ENCODE data around the gene WWOX. TPM values are rescaled to one million over a fixed set of nuclear protein-coding genes. Genes with fewer than 3 reads are reported as not detected.

The WWOX gene
- polyA plus RNA-seq, 4 donors = 4.9 to 15.8 (median 7.0) TPM

DNA sequence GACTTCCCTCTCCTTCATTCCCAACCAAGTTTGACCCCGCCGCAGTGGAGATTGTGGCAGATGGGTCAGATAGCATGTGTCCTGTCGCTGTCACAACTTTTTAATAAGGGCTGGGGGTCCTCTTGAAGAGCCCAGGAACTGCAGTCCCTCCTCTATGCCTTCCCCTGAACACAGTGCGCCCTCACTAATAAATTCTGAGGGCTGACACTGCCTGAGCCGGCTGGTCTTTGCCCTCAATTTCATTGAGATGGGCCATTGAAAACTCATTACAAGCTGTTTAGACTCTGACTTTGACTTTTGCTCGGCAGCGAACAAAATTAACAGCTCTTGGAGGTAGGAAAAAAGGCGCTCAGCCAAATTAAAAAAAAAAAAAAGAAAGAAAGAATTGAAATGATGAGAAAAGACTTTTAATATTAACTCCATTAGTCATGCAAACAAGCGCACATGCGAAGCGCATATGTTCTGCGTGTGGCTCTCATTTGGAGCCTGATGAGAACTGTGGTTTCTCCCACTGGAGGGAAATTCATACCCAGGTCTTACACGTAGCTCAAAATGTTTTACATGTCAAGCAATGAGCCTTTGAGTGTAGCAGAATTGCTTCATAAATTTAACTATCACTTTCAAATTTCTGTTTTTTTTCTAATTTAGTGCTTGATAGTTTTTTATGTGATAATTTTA lies 704.7 kb downstream of the WWOX start:
- H3K36me3 ChIP-seq (ENCODE audit: control insufficient read depth in 3 of 3, insufficient read depth in 2 of 3, low read depth in 1 of 3, low read length in 3 of 3) = no peaks in the 10 kb centered on the region
- WGBS, 3 donors = 48 to 85% (median 83%) methylated on average over 13 of the region's 13 CpGs
- no peak overlapping the region for H3K4me3 ChIP-seq (ENCODE audit: low read depth in 1 of 3, low read length in 3 of 3)
- H3K27me3 ChIP-seq (ENCODE audit: control insufficient read depth in 3 of 3, insufficient read depth in 3 of 3, low read length in 3 of 3) = no peaks in the 10 kb centered on the region
- no peak overlapping the region for H3K27ac ChIP-seq (ENCODE audit: low read depth in 1 of 3, low read length in 2 of 3)
- FAIRE-seq (no peak), DNase-seq (peak; percentile 31 to 39)
- H3K9me3 ChIP-seq (ENCODE audit: control insufficient read depth in 2 of 2, insufficient read depth in 1 of 2, low read depth in 1 of 2, low read length in 1 of 2) = peaks cover 0 to 6% of the 10 kb centered on the region in 2 donors
- no peaks in the 10 kb centered on the region for H3K4me1 ChIP-seq (ENCODE audit: control insufficient read depth in 3 of 3, insufficient read depth in 2 of 3, low read depth in 1 of 3, low read length in 2 of 3)

DNA sequence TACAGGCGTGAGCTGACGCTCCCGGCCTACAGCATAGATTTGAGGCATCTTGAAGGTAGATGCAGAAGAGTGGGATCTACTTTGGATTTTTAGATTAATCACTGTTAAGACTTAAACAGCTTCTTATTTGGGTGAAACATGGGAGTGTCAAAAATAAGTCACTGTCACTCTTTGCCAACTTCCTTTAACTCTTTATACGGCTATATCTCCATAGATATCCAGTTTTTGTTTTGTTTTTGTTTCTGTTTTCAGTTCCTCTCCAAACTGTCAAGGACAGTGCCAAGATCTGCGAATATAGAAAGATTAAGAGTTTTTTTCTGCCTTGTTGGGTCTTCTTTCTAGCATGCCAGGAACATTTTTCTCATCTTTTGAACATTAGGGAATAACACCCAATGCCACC lies 706.1 kb downstream of the WWOX start:
- Histone ChIP-seq H3K36me3 (ENCODE audit: control insufficient read depth in 3 of 3, insufficient read depth in 2 of 3, low read depth in 1 of 3, low read length in 3 of 3) (no peaks in the 10 kb centered on the region), H3K4me1 (ENCODE audit: control insufficient read depth in 3 of 3, insufficient read depth in 2 of 3, low read depth in 1 of 3, low read length in 2 of 3) (no peaks in the 10 kb centered on the region), H3K27me3 (ENCODE audit: control insufficient read depth in 3 of 3, insufficient read depth in 3 of 3, low read length in 3 of 3) (no peaks in the 10 kb centered on the region), H3K27ac (ENCODE audit: low read depth in 1 of 3, low read length in 2 of 3) (no peak overlapping the region), H3K9me3 (ENCODE audit: control insufficient read depth in 2 of 2, insufficient read depth in 1 of 2, low read depth in 1 of 2, low read length in 1 of 2) (peaks cover 0 to 6% of the 10 kb centered on the region in 2 donors), H3K4me3 (ENCODE audit: low read depth in 1 of 3, low read length in 3 of 3) (no peak overlapping the region)
- no peak for DNase-seq
- FAIRE-seq = no peak
- 81 to 94% (median 91%) methylated on average over 5 of the region's 5 CpGs for WGBS, 3 donors

DNA sequence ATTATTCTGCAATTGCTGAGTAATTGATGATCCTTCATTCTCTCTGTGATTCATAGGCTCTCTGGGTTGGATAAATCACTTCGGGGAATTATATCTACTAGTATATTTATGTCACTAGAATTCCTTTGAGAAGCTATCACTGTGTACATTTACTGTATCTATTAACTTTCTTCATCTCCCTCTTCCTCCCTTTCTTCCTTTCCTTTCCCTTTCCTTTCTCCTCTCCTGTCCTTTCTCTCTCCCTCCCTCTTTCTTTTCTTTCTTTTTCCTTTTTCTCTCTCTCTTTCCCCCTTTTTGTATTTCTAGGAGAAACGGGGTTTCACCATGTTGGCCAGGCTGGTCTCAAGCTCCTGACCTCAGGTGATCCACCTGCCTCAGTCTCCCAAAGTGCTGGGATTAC lies 711.8 kb downstream of the WWOX start:
- no peak for FAIRE-seq
- Histone ChIP-seq H3K36me3 (ENCODE audit: control insufficient read depth in 3 of 3, insufficient read depth in 2 of 3, low read depth in 1 of 3, low read length in 3 of 3) (no peaks in the 10 kb centered on the region), H3K27me3 (ENCODE audit: control insufficient read depth in 3 of 3, insufficient read depth in 3 of 3, low read length in 3 of 3) (no peaks in the 10 kb centered on the region)

DNA sequence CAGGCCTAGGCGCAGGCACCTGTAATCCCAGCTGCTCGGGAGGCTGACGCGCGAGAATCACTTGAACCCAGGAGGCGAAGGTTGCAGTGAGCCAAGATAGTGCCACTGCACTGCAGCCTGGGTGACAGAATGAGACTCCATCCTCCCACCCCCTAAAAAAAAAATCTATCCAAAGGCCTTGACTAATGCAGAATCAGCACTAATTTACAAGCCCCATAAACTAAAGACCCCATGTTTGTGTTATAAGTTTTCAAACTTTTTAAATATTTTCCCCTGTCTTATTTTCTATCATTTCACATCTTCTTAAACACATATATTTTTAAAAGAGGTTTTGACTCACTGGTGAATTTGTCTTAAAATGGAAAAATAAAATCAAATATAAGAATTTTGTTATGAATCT lies 713.1 kb downstream of the WWOX start:
- DNase-seq (no peak), FAIRE-seq (no peak)
- no peaks in the 10 kb centered on the region for H3K36me3 ChIP-seq (ENCODE audit: control insufficient read depth in 3 of 3, insufficient read depth in 2 of 3, low read depth in 1 of 3, low read length in 3 of 3)
- WGBS, 3 donors = 94 to 97% (median 96%) methylated on average over 6 of the region's 6 CpGs
- H3K9me3 ChIP-seq (ENCODE audit: control insufficient read depth in 2 of 2, insufficient read depth in 1 of 2, low read depth in 1 of 2, low read length in 1 of 2) = no peaks in the 10 kb centered on the region
- no peak overlapping the region for H3K27ac ChIP-seq (ENCODE audit: low read depth in 1 of 3, low read length in 2 of 3)
- no peak overlapping the region for H3K4me3 ChIP-seq (ENCODE audit: low read depth in 1 of 3, low read length in 3 of 3)
- H3K27me3 ChIP-seq (ENCODE audit: control insufficient read depth in 3 of 3, insufficient read depth in 3 of 3, low read length in 3 of 3) = no peaks in the 10 kb centered on the region
- H3K4me1 ChIP-seq (ENCODE audit: control insufficient read depth in 3 of 3, insufficient read depth in 2 of 3, low read depth in 1 of 3, low read length in 2 of 3) = no peaks in the 10 kb centered on the region

More for the DNA sequence above, 711.8 kb downstream of the WWOX start:
- H3K27ac ChIP-seq (ENCODE audit: low read depth in 1 of 3, low read length in 2 of 3) = no peak overlapping the region
- no peaks in the 10 kb centered on the region for H3K4me1 ChIP-seq (ENCODE audit: control insufficient read depth in 3 of 3, insufficient read depth in 2 of 3, low read depth in 1 of 3, low read length in 2 of 3)
- no peak for DNase-seq
- 83 to 94% (median 93%) methylated on average over 2 of the region's 2 CpGs for WGBS, 3 donors
- H3K4me3 ChIP-seq (ENCODE audit: low read depth in 1 of 3, low read length in 3 of 3) = no peak overlapping the region
- peaks cover 0 to 5% of the 10 kb centered on the region in 2 donors for H3K9me3 ChIP-seq (ENCODE audit: control insufficient read depth in 2 of 2, insufficient read depth in 1 of 2, low read depth in 1 of 2, low read length in 1 of 2)

DNA sequence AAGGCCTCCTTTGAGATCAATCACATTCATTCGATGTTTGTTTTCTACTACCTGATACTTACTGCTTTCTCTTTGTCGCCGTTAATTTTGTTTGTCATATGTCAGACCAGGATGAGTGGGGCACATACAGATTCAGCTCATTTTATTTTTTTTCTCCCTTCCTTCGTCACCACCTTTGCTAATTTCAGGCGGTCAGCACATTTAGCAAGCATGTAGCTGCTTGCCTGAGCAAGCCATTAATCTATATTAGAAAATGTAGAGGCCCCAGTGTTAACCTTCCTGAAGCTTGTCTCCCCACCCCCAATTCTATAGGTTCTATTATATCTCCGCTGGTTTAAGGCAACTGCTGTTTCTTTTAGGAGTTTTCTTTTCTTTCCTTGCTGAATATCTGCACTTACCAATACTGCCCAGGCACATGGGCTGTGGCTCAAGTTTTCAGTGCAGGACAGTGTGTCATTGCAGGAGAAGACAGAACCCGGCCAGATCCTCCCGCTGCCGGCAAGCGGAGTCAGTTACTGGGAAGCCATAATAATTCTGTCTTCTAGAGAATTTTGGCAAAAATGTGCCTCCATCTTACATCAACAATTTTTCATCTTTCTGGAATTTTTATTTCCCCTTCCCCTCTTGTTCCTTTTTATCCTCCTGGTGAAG lies 714.3 kb downstream of the WWOX start:
- DNase-seq (no peak), FAIRE-seq (no peak)
- 87 to 91% (median 88%) methylated on average over 10 of the region's 10 CpGs for WGBS, 3 donors
- no peaks in the 10 kb centered on the region for H3K27me3 ChIP-seq (ENCODE audit: control insufficient read depth in 3 of 3, insufficient read depth in 3 of 3, low read length in 3 of 3)
- no peaks in the 10 kb centered on the region for H3K36me3 ChIP-seq (ENCODE audit: control insufficient read depth in 3 of 3, insufficient read depth in 2 of 3, low read depth in 1 of 3, low read length in 3 of 3)
- H3K4me3 ChIP-seq (ENCODE audit: low read depth in 1 of 3, low read length in 3 of 3) = no peak overlapping the region
- H3K27ac ChIP-seq (ENCODE audit: low read depth in 1 of 3, low read length in 2 of 3) = no peak overlapping the region
- H3K4me1 ChIP-seq (ENCODE audit: control insufficient read depth in 3 of 3, insufficient read depth in 2 of 3, low read depth in 1 of 3, low read length in 2 of 3) = no peaks in the 10 kb centered on the region
- H3K9me3 ChIP-seq (ENCODE audit: control insufficient read depth in 2 of 2, insufficient read depth in 1 of 2, low read depth in 1 of 2, low read length in 1 of 2) = no peaks in the 10 kb centered on the region

DNA sequence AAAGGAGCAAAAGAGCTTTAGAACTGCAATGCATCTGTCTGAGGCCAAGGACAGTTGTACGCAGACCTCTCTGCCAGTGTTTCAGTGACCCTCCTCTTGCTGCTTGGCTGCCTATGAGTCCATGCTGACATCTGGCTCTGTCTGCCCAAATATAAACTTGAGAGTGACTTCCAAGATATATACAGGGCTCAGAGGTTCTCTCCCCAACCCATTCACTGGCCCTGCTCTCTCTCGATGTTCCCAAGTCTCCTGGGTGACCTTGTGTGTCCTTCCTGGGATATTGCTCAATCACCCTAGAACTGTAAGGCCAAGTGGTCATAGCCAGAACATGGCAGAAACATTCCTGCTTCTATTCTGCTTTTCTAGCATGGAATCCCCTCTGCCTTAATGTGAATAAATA lies 716.3 kb downstream of the WWOX start:
- FAIRE-seq (no peak), DNase-seq (no peak)
- Histone ChIP-seq H3K27ac (ENCODE audit: low read depth in 1 of 3, low read length in 2 of 3) (no peak overlapping the region), H3K4me3 (ENCODE audit: low read depth in 1 of 3, low read length in 3 of 3) (no peak overlapping the region), H3K4me1 (ENCODE audit: control insufficient read depth in 3 of 3, insufficient read depth in 2 of 3, low read depth in 1 of 3, low read length in 2 of 3) (no peaks in the 10 kb centered on the region), H3K9me3 (ENCODE audit: control insufficient read depth in 2 of 2, insufficient read depth in 1 of 2, low read depth in 1 of 2, low read length in 1 of 2) (no peaks in the 10 kb centered on the region), H3K36me3 (ENCODE audit: control insufficient read depth in 3 of 3, insufficient read depth in 2 of 3, low read depth in 1 of 3, low read length in 3 of 3) (no peaks in the 10 kb centered on the region), H3K27me3 (ENCODE audit: control insufficient read depth in 3 of 3, insufficient read depth in 3 of 3, low read length in 3 of 3) (no peaks in the 10 kb centered on the region)
- 63 to 80% (median 77%) methylated on average over 2 of the region's 2 CpGs for WGBS, 3 donors

DNA sequence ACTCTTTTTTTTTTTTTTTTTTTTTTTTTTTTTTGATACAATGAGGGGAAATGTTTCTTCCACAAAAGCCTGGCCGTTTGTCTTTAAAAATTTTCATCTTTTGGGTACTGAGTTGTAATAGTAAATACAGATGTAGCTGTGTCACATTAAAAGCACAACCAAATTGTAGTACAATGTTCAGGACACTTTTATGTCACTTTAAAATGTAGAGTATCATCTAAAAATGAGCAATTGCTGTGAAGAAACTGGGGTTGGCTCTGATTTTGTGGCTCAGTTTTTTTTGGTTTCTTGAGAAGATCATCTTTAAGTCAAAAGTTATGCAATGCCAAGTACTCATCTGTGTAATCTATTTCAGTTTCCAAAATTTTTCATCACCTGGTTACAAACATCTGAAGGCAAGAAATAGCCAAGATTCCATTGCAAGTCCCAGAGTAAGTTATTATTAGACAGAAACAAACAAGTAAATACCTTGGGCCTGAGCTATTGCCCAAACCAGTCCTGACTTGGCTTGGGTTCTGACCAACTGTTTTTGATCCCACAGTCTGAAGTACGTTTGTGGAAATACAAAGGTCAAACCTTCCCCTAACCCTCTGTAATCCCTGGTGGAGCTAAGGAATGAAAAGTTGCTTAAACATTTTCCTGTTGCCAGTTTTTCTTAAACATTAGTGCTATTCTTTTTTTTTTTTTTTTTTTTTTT lies 717.2 kb downstream of the WWOX start:
- no peak for DNase-seq
- Histone ChIP-seq H3K36me3 (ENCODE audit: control insufficient read depth in 3 of 3, insufficient read depth in 2 of 3, low read depth in 1 of 3, low read length in 3 of 3) (no peaks in the 10 kb centered on the region), H3K4me1 (ENCODE audit: control insufficient read depth in 3 of 3, insufficient read depth in 2 of 3, low read depth in 1 of 3, low read length in 2 of 3) (no peaks in the 10 kb centered on the region), H3K27ac (ENCODE audit: low read depth in 1 of 3, low read length in 2 of 3) (no peak overlapping the region), H3K9me3 (ENCODE audit: control insufficient read depth in 2 of 2, insufficient read depth in 1 of 2, low read depth in 1 of 2, low read length in 1 of 2) (peaks cover 0 to 5% of the 10 kb centered on the region in 2 donors), H3K4me3 (ENCODE audit: low read depth in 1 of 3, low read length in 3 of 3) (no peak overlapping the region), H3K27me3 (ENCODE audit: control insufficient read depth in 3 of 3, insufficient read depth in 3 of 3, low read length in 3 of 3) (no peaks in the 10 kb centered on the region)
- FAIRE-seq = no peak
- 30 to 45% (median 43%) methylated on average over 2 of the region's 2 CpGs for WGBS, 3 donors

DNA sequence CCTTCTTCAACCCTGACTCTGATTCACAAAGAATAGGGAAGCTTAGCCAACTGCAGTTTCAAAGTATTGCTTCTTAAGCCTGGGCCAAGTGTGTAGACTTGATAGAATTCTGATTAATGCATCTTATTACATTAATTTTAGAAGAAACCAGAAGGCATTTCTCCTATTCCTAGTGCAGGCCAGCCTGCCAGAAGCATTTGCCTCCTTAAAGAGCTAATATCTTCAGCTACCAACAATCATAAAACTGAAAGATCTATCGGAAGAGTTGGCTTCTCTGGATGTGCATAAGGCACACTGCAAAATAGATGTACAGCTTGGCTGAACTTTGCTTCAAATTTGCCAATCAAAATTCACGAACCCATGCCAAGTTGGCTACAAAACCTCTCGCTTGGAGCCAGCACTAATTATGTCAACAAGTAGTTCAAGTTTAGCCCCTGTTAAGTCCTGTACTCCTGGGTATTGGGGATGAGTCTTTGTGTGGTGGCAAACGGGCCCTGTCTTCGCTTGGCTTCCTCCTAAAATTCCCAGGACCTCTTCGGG lies 717.8 kb downstream of the WWOX start:
- H3K4me1 ChIP-seq (ENCODE audit: control insufficient read depth in 3 of 3, insufficient read depth in 2 of 3, low read depth in 1 of 3, low read length in 2 of 3) = peaks cover 0 to 3% (median 0%) of the 10 kb centered on the region in 3 donors
- FAIRE-seq = no peak
- DNase-seq = no peak
- WGBS, 3 donors = 73 to 81% (median 76%) methylated on average over 6 of the region's 6 CpGs
- H3K9me3 ChIP-seq (ENCODE audit: control insufficient read depth in 2 of 2, insufficient read depth in 1 of 2, low read depth in 1 of 2, low read length in 1 of 2) = peaks cover 0 to 5% of the 10 kb centered on the region in 2 donors
- no peaks in the 10 kb centered on the region for H3K36me3 ChIP-seq (ENCODE audit: control insufficient read depth in 3 of 3, insufficient read depth in 2 of 3, low read depth in 1 of 3, low read length in 3 of 3)
- no peak overlapping the region for H3K27ac ChIP-seq (ENCODE audit: low read depth in 1 of 3, low read length in 2 of 3)
- no peaks in the 10 kb centered on the region for H3K27me3 ChIP-seq (ENCODE audit: control insufficient read depth in 3 of 3, insufficient read depth in 3 of 3, low read length in 3 of 3)
- no peak overlapping the region for H3K4me3 ChIP-seq (ENCODE audit: low read depth in 1 of 3, low read length in 3 of 3)
